ENCODE measurements around the gene SLC25A24. TPM values are rescaled to one million over a fixed set of nuclear protein-coding genes. Genes with fewer than 3 reads are reported as not detected.
A peak's percentile ranks its signal among the peaks of the same experiment; 100 is the strongest.

Gene SLC25A24
- total RNA-seq, 1 experiment from 2014 or later: 35.4 TPM

GRCh38 chr1:108130794-108131193 is 69.3 kb downstream of the SLC25A24 start:
- DNase-seq (ENCODE audit: low spot score): no peak
- Histone ChIP-seq H3K4me1 (ENCODE audit: insufficient read depth, low read length, poor library complexity, severe bottlenecking) (no peaks in the 10 kb centered on the region), H3K36me3 (ENCODE audit: insufficient read depth, low read length, poor library complexity, severe bottlenecking) (peaks cover 10% of the 10 kb centered on the region), H3K27ac (ENCODE audit: low read depth, low read length, poor library complexity, severe bottlenecking) (no peak overlapping the region), H3K4me3 (ENCODE audit: low read depth, low read length, poor library complexity, severe bottlenecking) (no peak overlapping the region), H3K9me3 (ENCODE audit: low read depth, low read length, poor library complexity, severe bottlenecking) (no peaks in the 10 kb centered on the region), H3K27me3 (replicated peaks; ENCODE audit: insufficient read depth, low read depth, low read length, poor library complexity) (no peaks in the 10 kb centered on the region)
- no TSS peak for BruUV-seq (replicated peaks)
- POLR2A ChIA-PET (ENCODE audit: low non-redundant PET): no interaction called here
- intact Hi-C loops (cut with micrococcal nuclease; ENCODE audit: unreplicated experiment): no loop called here
- CTCF ChIA-PET: interaction anchor here (0.5 to 0.7 kb wide), 2 partner anchors 349 to 1028 kb away, joined by 3 read pairs; no protein-coding TSS in a partner anchor
- TF ChIP-seq EZH2 (IDR thresholded peaks at IDR 0.05; ENCODE audit: borderline replicate concordance, low read depth, low read length, poor library complexity, severe bottlenecking) (no peak), CTCF (conservative IDR thresholded peaks at IDR 0.05; ENCODE audit: low read depth, low read length) (no peak)

- peaks cover 10% of the 10 kb centered on the region for H3K36me3 ChIP-seq (ENCODE audit: insufficient read depth, low read length, poor library complexity, severe bottlenecking)
- no peak for TF ChIP-seq CTCF (conservative IDR thresholded peaks at IDR 0.05; ENCODE audit: low read depth, low read length)
- no peak for TF ChIP-seq EZH2 (IDR thresholded peaks at IDR 0.05; ENCODE audit: borderline replicate concordance, low read depth, low read length, poor library complexity, severe bottlenecking)
- no peaks in the 10 kb centered on the region for H3K4me1 ChIP-seq (ENCODE audit: insufficient read depth, low read length, poor library complexity, severe bottlenecking)
- POLR2A ChIA-PET (ENCODE audit: low non-redundant PET): no interaction called here
- CTCF ChIA-PET: interaction anchor here (0.7 kb wide), 1 partner anchor 348 kb away, joined by 3 read pairs; no protein-coding TSS in a partner anchor
- intact Hi-C loops (cut with micrococcal nuclease; ENCODE audit: unreplicated experiment): no loop called here
- no peak overlapping the region for H3K4me3 ChIP-seq (ENCODE audit: low read depth, low read length, poor library complexity, severe bottlenecking)
- H3K9me3 ChIP-seq (ENCODE audit: low read depth, low read length, poor library complexity, severe bottlenecking): no peaks in the 10 kb centered on the region
- H3K27ac ChIP-seq (ENCODE audit: low read depth, low read length, poor library complexity, severe bottlenecking): no peak overlapping the region
- no TSS peak for BruUV-seq (replicated peaks)
- no peak for DNase-seq (ENCODE audit: low spot score)
- no peaks in the 10 kb centered on the region for H3K27me3 ChIP-seq (replicated peaks; ENCODE audit: insufficient read depth, low read depth, low read length, poor library complexity)
These were observed 70.1 kb downstream of the SLC25A24 start for GRCh38 chr1:108129999-108130398.

GRCh38 chr1:108125312-108126138 is 74.6 kb downstream of the SLC25A24 start:
- DNase-seq (ENCODE audit: low spot score): peak; percentile 82
- intact Hi-C loops (cut with micrococcal nuclease; ENCODE audit: unreplicated experiment): loop anchor here (1.0 kb wide), 2 partner anchors 338 to 343 kb away; no protein-coding TSS in a partner anchor
- no TSS peak for BruUV-seq (replicated peaks)
- Histone ChIP-seq H3K27ac (ENCODE audit: low read depth, low read length, poor library complexity, severe bottlenecking) (no peak overlapping the region), H3K27me3 (replicated peaks; ENCODE audit: insufficient read depth, low read depth, low read length, poor library complexity) (peaks cover 4% of the 10 kb centered on the region), H3K4me3 (ENCODE audit: low read depth, low read length, poor library complexity, severe bottlenecking) (no peak overlapping the region), H3K9me3 (ENCODE audit: low read depth, low read length, poor library complexity, severe bottlenecking) (no peaks in the 10 kb centered on the region), H3K36me3 (ENCODE audit: insufficient read depth, low read length, poor library complexity, severe bottlenecking) (no peaks in the 10 kb centered on the region), H3K4me1 (ENCODE audit: insufficient read depth, low read length, poor library complexity, severe bottlenecking) (no peaks in the 10 kb centered on the region)
- POLR2A ChIA-PET (ENCODE audit: low non-redundant PET): interaction anchor here (1.0 kb wide), 1 partner anchor 343 kb away, joined by 4 read pairs; no protein-coding TSS in a partner anchor
- TF ChIP-seq EZH2 (IDR thresholded peaks at IDR 0.05; ENCODE audit: borderline replicate concordance, low read depth, low read length, poor library complexity, severe bottlenecking): no peak
- TF ChIP-seq CTCF (conservative IDR thresholded peaks at IDR 0.05; ENCODE audit: low read depth, low read length): peak; percentile 86
- CTCF ChIA-PET: interaction anchor here (0.7 to 3.0 kb wide), 8 partner anchors 75 to 344 kb away, joined by 3 to 48 read pairs (median 4); partner anchors contain the start of gene SLC25A24
